NCI-H69 (cell line): ENCODE data around the gene ST8SIA4.
"Not testable (repeated sequence)": the region's sequence is repeated elsewhere in the genome, so short reads cannot be mapped to it uniquely, and the experiment has no call there.

Source experiments
- DNase-seq: peaks from one replicate; lab custom pipeline; 2025; lab: John Stamatoyannopoulos, UW

The ST8SIA4 gene

DNA sequence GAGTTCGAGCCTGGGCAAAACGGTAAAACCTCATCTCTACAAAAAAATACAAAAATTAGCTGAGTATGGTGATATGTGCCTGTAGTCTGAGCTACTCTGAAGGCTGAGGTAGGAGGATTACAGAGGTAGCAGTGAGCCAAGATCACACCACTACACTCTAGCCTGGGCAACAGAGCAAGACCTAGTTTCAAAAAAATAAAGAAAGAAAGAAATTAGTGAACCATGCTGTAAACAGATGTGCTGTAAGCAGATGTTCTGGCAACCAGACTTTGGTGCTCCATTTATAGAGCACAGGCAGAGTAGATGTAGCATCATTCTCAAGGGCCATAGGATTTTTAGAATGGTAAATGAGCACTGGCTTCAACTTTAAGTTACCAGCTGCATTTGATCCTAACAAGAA lies 115.4 kb downstream of the ST8SIA4 start:
- no peak for DNase-seq

GRCh38 chr5:100785536-100785935 lies 117.5 kb downstream of the ST8SIA4 start:
- DNase-seq = not testable (repeated sequence)

GRCh38 chr5:100780376-100780870 lies 122.7 kb downstream of the ST8SIA4 start:
- DNase-seq = no peak

GRCh38 chr5:100779669-100780375 lies 123.3 kb downstream of the ST8SIA4 start:
- DNase-seq = no peak

DNA sequence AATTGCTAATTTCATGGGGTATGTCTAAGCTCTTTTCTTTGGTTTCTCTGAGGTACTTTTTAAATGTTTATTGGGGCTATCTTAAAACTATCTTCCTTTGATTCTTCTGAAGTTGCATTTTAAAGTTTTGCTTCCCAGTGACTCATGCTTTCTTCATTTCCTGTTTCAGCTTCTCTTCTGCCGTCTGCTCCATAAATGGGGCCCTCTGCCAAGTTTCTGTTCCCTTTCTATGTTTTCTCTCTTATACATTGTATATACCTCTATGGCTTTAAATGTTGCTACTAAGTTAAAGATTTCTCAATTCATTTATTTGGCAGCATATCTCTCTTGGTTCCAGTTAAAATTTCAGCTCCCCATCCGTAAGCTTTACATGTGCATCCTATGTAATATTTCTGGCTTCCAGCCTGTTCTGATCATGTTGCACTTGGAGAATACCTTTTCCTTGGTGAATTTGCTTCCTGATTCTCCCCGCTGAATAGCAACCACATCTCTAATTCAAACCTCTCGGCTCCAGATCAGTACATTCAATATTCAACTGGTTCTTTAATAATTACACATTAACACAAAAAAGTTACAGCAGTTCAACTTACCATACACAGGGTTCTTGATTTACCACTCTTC lies 125.3 kb downstream of the ST8SIA4 start:
- DNase-seq = no peak

GRCh38 chr5:100775533-100775855 lies 127.6 kb downstream of the ST8SIA4 start:
- DNase-seq = no peak

GRCh38 chr5:100772548-100772947 lies 130.5 kb downstream of the ST8SIA4 start:
- no peak for DNase-seq

- DNase-seq = no peak
Observed at GRCh38 chr5:100772006-100772405, 131.1 kb downstream of the ST8SIA4 start.

DNA sequence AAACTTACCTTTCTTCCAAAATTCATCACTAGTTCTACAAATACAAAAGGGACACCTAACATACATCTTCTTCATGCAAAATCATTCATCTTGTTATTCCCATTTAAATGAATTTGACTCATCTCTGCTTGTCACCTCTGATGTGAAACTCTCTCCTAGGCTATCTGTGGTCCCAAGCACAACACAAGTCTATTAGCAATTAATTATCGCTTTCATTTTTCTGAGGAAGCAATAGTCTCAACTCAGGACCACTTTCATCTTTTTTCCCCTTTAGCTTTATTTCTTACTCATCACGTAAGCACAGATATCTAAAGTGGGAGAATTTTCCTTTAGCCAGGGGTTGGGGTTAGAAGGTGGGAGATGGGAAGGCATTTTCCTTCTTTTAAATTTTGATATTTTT lies 131.9 kb downstream of the ST8SIA4 start:
- DNase-seq = no peak

DNA sequence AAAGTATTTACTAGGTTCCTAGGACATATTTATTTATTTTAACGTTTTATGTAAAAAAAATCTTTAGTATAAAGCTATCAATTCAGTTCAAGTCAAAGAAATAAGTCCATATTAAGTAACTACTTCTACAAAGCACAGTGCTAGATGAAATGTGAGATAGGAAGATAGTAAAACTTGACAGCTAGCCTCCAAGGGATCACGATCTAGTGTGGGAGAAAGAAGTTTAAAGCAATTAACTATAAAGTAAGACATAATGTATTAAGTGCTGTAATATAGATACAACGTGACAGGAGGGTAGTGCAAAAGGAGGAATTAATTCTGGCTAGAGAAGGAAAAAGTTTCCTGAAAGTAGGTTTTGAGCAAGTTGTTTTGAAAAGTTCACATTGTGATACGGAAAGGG lies 134.9 kb downstream of the ST8SIA4 start:
- DNase-seq = no peak

DNA sequence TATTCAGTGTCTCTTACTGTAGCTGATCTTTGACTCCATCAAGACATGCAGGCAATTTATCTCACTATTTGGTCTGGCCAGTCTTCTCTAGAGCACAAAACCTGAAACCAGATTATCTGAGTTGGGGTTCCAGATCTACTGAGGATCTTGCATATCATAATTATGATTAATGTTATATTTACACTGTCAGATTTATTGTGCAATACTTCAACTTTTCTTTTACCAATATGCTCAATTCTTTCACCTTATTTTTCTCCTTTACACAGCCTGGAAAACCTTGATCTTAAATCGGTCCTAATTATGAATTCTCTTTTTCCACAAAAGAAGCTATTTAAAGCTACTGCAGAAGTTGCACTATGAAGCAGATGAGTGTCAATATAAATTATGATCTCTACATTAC lies 140.1 kb downstream of the ST8SIA4 start:
- DNase-seq = no peak

GRCh38 chr5:100762108-100762507 lies 141.0 kb downstream of the ST8SIA4 start:
- DNase-seq = no peak

GRCh38 chr5:100761192-100761591 lies 141.9 kb downstream of the ST8SIA4 start:
- no peak for DNase-seq

GRCh38 chr5:100760688-100761087 lies 142.4 kb downstream of the ST8SIA4 start:
- no peak for DNase-seq

- no peak for DNase-seq
Observed at GRCh38 chr5:100758780-100759179, 144.3 kb downstream of the ST8SIA4 start.

DNA sequence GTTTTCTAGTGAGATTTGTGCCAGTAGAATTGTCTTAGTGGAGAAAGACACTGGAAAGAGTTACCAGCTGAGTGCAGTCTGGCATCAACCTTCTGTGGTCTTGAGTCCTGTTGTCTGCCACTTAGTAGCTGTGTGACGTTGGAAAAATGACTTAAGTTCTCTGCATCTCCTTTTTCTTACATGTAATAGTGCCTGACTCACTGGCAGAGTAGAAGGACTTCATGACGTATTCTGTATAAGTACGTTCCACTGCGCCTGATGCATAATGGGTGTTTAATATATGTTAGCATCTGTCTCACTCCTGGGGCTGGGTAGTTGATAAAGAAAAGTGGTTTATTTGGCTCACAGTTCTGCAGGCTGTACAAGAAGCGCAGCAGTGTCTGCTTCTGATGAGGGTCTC lies 144.8 kb downstream of the ST8SIA4 start:
- no peak for DNase-seq

DNA sequence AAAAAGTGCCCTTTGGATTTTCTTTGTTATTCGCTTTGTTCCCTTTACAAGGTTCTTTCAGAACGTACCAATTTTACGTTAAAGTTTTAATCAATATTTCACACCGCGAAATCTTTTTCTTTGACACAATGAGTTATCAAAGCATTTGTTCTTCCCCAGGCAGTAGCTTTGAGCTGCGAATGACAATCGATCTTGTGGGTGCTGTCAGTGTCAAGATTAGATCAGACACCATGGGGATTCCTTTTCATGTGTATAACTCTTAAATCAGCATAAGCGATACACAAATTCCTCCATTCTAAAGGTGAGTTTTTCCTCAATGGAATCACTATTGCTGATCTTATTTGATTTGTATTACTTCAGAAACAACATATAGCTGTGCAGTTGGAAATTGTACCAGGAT lies 145.5 kb downstream of the ST8SIA4 start:
- no peak for DNase-seq
